GM19238 (cell line): Measurements from ENCODE around the gene EP300.

Source experiments
- DNase-seq: peaks from one replicate; pipeline ENCODE4 v3.0.0; 2011; ENCODE audit warnings: low spot score; ENCODE audit not compliant: insufficient read length

EP300 gene

DNA sequence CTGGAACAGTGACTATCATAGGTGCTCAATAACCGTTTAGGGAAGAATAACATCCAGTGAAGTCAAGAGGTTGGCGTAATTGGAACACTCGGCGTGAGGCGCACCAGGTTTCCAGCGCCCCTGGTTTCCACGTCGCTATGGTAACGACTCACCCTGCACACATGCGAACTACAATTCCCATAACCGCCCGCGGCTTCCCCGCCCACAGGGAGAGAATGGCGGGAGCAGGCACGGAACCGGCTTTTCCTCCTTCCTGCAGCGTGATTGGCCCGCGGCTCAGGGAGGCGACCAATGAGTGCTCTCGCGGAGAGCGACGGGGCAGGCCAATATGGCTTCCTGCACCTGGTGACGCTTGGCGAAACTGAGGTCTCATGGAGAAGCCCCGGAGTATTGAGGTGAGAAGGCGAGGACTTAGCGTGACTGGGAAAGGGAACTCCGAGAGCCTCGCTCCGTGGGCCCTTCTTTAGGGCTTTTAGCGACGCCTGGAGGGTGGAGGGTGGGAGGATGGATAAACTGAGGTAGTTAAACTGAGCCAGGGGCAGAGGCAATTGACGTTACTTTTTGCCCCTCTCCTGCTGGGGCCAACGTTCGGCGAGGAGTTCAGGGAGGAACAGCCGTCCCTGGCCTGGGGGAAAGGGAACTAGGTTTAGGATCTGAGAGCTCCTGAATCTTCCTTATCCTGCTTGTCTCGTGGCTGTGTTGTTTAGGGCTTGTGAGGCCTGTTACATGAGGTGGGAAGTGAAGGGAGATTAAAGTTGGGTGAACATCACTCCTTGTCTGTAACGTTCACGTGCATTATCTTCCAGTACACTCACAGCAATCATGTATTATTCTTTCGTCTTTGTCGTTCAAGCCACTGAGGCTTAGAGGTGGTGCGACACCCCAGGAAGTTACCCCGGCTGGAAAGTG lies 112.9 kb downstream of the EP300 start, which contains the start of gene L3MBTL2:
L3MBTL2 (plus strand) TSS at position 321 of the 909 bp plus-strand sequence; CDS start at position 372, 51 bp downstream.
- peak; percentile 100 for DNase-seq

DNA sequence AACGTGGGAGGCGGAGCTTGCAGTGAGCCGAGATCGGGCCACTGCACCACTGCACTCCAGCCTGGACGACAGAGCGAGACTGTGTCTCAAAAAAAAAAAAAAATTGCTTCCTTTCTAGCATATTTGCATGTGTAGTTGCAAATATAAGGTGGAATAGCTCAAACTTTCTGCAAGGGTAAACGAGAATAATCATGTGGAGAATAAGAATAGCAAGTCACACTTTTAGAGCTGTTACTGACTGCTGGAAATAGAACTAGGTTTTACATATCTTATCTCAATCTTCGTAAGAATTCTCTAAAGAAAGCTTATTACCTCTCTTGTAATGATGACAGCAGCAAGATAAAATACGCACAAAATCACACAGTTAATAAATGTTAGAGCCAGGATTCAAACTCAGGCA lies 114.3 kb downstream of the EP300 start:
- no peak for DNase-seq

DNA sequence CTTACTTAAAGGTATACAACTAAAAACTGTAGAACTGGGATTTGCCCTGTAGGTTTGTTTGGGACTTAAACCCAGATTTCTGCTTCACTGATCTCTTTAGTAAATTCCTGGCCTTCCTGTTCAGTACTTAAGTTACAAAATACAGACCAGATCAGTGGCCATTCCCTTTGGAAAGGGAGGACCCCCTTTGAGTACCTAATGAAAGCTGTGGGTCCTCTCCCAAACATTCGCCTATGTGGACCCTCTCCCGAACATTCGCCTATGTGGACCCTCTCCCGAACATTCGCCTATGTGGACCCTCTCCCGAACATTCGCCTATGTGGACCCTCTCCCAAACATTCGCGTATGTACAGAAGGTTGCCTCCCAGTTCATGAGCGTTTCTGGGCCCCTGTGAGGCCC lies 123.0 kb downstream of the EP300 start:
- no peak for DNase-seq

DNA sequence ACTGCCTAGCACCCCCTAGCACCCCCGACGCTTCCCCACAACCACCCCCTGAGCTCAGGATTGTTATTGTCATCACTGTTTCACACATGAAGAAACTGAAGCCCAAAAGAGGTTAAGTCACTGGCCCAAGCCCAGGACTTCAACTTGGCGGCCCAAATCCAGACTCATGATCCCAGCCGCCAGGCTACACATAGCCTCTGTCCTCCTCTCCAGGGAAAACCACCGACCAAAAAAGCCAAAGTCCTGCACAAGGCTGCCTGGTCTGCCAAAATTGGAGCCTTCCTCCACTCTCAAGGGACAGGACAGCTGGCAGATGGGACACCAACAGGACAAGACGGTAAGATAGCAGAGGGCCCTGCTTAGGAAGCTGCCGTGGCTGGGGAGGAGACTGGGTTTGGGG lies 123.5 kb downstream of the EP300 start:
- no peak for DNase-seq

DNA sequence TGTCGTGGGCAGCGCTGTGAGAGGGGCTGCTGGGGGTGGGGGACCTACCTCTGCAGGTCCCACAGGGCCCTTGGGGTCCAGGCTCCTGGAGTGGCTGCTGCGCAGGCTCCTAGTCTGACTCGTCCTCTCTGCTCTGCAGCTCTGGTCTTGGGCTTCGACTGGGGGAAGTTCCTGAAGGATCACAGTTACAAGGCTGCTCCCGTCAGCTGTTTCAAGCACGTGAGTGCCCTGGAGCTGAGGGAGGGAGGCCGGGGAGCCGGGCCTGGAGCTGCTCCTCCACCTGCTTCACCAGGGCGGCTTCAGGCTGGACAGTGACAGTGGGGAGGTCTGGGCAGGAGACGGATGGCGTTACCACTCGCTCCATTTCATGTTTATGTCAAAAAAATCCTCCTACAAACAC lies 124.6 kb downstream of the EP300 start:
- DNase-seq: no peak

DNA sequence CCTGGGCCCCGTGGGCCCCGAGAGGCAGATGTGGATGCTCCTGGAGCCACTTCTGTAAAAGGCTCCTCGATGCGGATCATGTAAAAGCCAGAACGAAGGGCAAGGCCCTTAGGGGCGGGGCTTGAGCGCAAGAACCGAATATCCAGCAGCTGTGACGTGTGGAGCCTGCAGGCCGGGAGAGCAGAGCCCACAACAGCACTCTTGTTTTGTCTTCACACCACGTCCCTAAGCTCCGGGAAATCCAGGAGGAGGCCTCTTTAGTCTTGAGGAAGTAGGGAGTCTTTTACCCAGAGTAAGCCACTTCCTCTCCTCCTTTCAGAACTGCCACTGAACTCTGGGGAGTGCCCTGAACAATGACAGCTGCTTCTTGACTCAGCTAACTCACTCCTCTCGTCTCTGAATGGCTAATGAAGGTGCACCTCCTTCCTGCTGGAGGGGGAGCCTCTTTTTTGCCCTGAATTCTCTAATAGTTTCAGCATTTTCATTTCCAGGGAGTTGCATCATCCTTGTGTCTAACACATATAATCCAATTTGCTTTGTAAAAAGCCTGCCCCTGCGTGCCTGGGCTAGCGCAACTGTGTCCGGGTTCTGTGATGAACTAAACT lies 125.3 kb downstream of the EP300 start:
- DNase-seq: peak; percentile 56

DNA sequence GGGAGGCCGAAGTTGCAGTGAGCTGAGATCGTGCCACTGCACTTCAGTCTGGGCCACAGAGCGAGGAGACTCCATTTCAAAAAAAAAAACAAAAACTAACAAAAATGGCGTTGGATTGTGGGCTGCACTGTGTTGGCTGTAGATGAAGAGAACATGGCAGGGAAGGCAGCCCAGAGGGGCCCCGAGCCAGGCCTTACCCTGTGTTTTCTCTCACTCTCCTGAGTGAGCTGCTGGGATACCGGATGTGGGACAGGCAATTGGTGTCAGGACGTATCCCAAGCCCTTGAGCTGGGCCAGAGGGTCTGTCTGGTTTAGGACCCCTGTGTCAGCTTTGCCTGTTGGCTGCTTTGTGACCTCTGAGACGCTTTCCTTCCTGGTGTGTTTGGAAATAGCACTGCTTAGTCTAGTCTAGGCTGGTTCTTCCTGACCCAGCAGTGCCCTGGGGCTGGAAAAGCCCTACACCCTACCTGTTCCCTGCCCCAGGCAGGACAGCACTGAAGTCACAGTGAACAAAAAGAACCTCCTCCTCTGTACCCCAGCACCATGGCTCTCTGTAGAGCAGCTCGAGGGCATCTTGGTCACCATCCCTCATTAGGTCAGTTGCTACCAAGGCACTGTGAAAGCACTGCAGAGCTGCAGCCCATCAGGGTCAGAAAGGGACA lies 130.6 kb downstream of the EP300 start:
- no peak for DNase-seq

DNA sequence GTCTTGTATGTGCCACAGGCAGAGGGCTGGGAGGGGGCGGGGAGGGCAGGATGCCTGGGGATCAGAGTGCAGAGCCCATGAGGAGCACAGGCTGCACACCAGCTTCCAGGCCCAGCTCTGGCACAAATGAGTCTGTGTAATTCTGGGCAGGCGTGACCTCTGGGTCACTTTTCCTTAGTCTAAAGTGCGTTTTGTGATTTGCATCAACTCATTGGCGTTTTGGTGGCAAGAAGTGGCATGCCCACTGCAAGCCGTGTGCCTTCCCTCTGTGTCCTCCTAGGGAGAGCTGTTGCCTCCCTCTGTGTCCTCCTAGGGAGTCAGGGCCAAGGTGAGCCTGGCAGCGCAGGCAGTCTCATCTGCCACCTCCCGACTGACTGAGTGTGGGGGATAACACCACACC lies 131.1 kb downstream of the EP300 start:
- DNase-seq: no peak

DNA sequence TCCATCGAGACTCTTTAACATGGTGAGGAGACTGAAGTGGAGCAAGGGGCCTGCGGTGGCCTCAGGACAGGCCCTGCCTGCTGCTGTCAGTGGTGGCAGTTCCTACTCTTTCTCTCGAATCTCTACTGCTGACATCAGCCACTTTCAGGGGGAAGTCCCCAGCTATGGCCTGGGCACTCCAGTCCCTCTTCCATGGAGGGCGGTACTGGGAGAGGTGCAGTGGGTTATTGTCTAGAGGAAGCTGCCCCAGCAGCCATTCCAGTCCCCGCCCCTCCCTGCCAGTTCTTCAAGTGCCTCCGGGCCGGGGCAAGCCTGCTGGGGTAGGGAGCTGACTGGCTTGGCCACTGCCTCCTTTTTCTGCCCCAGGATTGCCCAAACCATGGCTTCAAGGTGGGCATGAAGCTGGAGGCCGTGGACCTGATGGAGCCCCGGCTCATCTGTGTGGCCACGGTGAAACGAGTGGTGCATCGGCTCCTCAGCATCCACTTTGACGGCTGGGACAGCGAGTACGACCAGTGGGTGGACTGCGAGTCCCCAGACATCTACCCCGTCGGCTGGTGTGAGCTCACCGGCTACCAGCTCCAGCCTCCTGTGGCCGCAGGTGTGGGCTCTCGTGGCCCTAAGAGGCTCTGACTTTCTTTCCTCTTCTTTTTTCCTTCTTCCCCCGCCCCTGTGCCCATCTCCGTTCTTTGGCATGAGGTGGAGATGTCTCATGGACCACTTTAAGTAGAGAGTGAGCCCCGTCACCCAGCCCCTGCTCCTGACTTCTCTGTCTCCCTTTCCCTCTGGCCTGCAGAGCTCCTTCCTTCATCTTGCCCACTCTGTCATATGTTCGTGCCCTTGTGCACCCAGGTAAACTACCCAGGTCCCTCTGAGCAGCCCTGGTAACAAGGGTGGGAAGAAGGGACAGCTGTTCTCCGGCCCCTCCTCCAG lies 134.6 kb downstream of the EP300 start:
- no peak for DNase-seq

DNA sequence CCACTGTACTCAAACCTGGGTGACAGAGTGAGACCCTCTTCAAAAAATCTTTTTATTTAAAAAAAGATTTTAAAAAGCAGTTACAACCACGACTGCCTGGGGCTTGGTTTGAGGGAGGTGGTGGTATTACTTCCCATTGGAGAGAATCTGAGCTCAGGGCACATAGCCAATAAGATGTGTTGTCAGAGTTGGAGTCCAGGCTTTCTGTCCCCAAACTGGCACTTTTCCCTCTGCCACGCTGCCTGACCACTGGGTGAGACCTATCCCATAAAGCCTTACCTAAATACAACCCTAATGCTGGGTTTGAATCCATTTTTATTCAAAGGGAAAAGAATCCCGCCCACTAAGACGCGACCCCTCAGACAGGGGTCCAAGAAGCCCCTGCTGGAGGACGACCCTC lies 136.8 kb downstream of the EP300 start:
- DNase-seq: no peak
